ENCODE data around the gene ZNF664.

ZNF664 gene

GRCh38 chr12:124030510-124030909, 57.5 kb downstream of the ZNF664 start:
- TF ChIP-seq CTCF (IDR thresholded peaks at IDR 0.05): no peak
- H3K27ac ChIP-seq: no peak overlapping the region
- H3K4me3 ChIP-seq: no peak overlapping the region
- no peak for DNase-seq (ENCODE audit: low spot score)

GRCh38 chr12:124031058-124031457, 58.0 kb downstream of the ZNF664 start:
- Histone ChIP-seq H3K27ac (no peak overlapping the region), H3K4me3 (no peak overlapping the region)
- DNase-seq (ENCODE audit: low spot score): no peak
- TF ChIP-seq CTCF (IDR thresholded peaks at IDR 0.05): no peak

- DNase-seq (ENCODE audit: low spot score): no peak
- Histone ChIP-seq H3K4me3 (no peak overlapping the region), H3K27ac (no peak overlapping the region)
- peak; percentile 82 for TF ChIP-seq CTCF (IDR thresholded peaks at IDR 0.05)
These were observed 59.4 kb downstream of the ZNF664 start for GRCh38 chr12:124032265-124032886.

GRCh38 chr12:124033859-124034258, 60.8 kb downstream of the ZNF664 start:
- TF ChIP-seq CTCF (IDR thresholded peaks at IDR 0.05): no peak
- H3K4me3 ChIP-seq: no peak overlapping the region
- no peak overlapping the region for H3K27ac ChIP-seq
- no peak for DNase-seq (ENCODE audit: low spot score)

DNA sequence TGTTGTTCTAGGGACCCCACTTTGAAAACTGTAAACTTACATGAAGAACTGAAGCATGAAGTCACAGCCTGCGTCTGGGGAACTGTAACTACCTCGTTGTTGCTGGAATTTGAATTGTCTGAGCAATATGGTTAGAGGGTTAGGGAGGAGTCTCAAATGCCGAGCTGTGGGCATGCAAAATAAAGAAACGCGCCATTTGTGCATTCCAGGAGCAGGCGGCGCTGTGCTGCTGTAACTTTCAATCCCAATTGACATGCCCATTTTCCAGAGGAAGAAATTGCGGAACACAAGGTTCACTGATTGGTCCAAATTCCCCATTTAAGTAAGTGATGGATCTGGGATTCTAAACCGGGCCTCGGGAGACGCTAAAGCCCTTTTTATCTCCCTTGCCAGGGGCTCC, 61.3 kb downstream of the ZNF664 start:
- no peak overlapping the region for H3K27ac ChIP-seq
- no peak for TF ChIP-seq CTCF (IDR thresholded peaks at IDR 0.05)
- no peak overlapping the region for H3K4me3 ChIP-seq
- no peak for DNase-seq (ENCODE audit: low spot score)

DNA sequence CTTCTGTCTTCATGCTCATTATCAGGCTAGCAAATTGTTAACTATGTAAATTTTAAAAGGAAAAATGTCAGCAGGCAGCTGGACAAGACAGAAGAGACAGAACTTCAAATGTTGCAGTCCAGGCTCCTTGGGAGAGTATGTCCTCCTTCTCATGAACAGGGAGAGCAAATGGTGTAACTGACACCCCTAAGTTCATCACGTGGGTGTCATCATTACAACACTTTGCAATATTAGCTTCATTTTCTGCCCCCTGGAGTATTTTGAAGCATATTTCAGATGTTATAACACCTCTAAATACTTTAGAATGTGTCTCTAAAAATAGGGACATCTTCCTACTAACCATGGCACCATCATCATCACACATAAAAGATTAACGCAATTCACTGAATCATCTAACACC, 62.1 kb downstream of the ZNF664 start:
- DNase-seq (ENCODE audit: low spot score): no peak
- TF ChIP-seq CTCF (IDR thresholded peaks at IDR 0.05): no peak
- Histone ChIP-seq H3K27ac (no peak overlapping the region), H3K4me3 (no peak overlapping the region)

DNA sequence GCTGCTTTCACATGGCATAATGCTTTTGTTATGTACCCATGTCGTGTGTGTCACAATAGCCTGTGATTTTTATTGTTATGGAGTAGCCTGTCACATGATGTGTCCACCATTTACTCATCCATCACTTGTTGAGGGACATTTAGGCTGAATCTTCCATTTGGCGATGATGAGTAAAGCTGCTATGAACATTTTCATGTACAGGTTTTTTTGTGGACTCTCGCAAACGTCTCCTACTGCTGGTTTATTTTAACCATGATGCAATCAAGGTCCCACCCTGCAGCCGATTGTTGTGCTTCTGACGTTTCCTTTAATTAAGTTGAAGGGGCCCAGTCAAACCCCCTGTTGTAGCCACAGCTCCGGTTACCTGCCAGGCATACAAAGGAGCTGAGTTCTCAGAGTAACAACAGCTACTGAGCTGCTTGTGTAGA, 63.2 kb downstream of the ZNF664 start:
- DNase-seq (ENCODE audit: low spot score): no peak
- Histone ChIP-seq H3K4me3 (no peak overlapping the region), H3K27ac (no peak overlapping the region)
- no peak for TF ChIP-seq CTCF (IDR thresholded peaks at IDR 0.05)
